ENCODE measurements around the gene ABHD6.
A peak's percentile ranks its signal among the peaks of the same experiment; 100 is the strongest.

The ABHD6 gene

GRCh38 chr3:58246148-58247047, 8.8 kb downstream of the ABHD6 start:
- H3K4me3 ChIP-seq (ENCODE audit: low read depth, low read length) = no peak overlapping the region
- CTCF ChIA-PET = no interaction called here
- no peaks in the 10 kb centered on the region for H3K9me3 ChIP-seq (ENCODE audit: control insufficient read depth, insufficient read depth, low read depth, low read length)
- POLR2A ChIA-PET = no interaction called here
- no peaks in the 10 kb centered on the region for H3K36me3 ChIP-seq (ENCODE audit: control insufficient read depth in 2 of 2, insufficient read depth in 1 of 2, low read length in 2 of 2)
- peaks cover under 1% of the 10 kb centered on the region for H3K4me1 ChIP-seq (ENCODE audit: control insufficient read depth, insufficient read depth, low read length)
- TF ChIP-seq ZFP69B (tag by site-specific recombination; IDR thresholded peaks at IDR 0.05) = no peak
- no peak for TF ChIP-seq ZNF843 (tag by site-specific recombination; IDR thresholded peaks at IDR 0.05)
- TF ChIP-seq KLF10 (tag by site-specific recombination; IDR thresholded peaks at IDR 0.05) = no peak
- TF ChIP-seq ZNF112 (tag by site-specific recombination; IDR thresholded peaks at IDR 0.05) = no peak
- TF ChIP-seq ZNF529 (tag by site-specific recombination; IDR thresholded peaks at IDR 0.05; ENCODE audit: insufficient replicate concordance) = no peak
- TF ChIP-seq KLF17 (tag by site-specific recombination; IDR thresholded peaks at IDR 0.05) = no peak
- no peak for TF ChIP-seq ZNF292 (tag by site-specific recombination; IDR thresholded peaks at IDR 0.05; ENCODE audit: borderline replicate concordance, low read depth)
- no peak for TF ChIP-seq ZNF521 (tag by site-specific recombination; IDR thresholded peaks at IDR 0.05)
- TF ChIP-seq ZBTB26 (tag by site-specific recombination; optimal IDR thresholded peaks at IDR 0.05) = no peak
- TF ChIP-seq ZNF24 (tag by site-specific recombination; IDR thresholded peaks at IDR 0.05) = no peak
- no peak for TF ChIP-seq ZNF184 (tag by site-specific recombination; IDR thresholded peaks at IDR 0.05)
- TF ChIP-seq, protein P1, sequence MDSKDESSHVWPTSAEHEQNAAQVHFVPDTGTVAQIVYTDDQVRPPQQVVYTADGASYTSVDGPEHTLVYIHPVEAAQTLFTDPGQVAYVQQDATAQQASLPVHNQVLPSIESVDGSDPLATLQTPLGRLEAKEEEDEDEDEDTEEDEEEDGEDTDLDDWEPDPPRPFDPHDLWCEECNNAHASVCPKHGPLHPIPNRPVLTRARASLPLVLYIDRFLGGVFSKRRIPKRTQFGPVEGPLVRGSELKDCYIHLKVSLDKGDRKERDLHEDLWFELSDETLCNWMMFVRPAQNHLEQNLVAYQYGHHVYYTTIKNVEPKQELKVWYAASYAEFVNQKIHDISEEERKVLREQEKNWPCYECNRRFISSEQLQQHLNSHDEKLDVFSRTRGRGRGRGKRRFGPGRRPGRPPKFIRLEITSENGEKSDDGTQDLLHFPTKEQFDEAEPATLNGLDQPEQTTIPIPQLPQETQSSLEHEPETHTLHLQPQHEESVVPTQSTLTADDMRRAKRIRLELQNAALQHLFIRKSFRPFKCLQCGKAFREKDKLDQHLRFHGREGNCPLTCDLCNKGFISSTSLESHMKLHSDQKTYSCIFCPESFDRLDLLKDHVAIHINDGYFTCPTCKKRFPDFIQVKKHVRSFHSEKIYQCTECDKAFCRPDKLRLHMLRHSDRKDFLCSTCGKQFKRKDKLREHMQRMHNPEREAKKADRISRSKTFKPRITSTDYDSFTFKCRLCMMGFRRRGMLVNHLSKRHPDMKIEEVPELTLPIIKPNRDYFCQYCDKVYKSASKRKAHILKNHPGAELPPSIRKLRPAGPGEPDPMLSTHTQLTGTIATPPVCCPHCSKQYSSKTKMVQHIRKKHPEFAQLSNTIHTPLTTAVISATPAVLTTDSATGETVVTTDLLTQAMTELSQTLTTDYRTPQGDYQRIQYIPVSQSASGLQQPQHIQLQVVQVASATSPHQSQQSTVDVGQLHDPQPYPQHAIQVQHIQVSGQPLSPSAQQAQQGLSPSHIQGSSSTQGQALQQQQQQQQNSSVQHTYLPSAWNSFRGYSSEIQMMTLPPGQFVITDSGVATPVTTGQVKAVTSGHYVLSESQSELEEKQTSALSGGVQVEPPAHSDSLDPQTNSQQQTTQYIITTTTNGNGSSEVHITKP (tag by site-specific recombination; IDR thresholded peaks at IDR 0.05) = 0 out of 2 replicates have a peak, but pooled peaks have one; percentile 28
- TF ChIP-seq ZIC2 (tag by site-specific recombination; IDR thresholded peaks at IDR 0.05) = peak; percentile 60; the same call in 1 of the 2 replicates
- TF ChIP-seq ZNF423 (tag by site-specific recombination; IDR thresholded peaks at IDR 0.05) = no peak
- TF ChIP-seq ZNF654 (tag by site-specific recombination; IDR thresholded peaks at IDR 0.05; ENCODE audit: low read depth) = no peak
- TF ChIP-seq, protein P2, sequence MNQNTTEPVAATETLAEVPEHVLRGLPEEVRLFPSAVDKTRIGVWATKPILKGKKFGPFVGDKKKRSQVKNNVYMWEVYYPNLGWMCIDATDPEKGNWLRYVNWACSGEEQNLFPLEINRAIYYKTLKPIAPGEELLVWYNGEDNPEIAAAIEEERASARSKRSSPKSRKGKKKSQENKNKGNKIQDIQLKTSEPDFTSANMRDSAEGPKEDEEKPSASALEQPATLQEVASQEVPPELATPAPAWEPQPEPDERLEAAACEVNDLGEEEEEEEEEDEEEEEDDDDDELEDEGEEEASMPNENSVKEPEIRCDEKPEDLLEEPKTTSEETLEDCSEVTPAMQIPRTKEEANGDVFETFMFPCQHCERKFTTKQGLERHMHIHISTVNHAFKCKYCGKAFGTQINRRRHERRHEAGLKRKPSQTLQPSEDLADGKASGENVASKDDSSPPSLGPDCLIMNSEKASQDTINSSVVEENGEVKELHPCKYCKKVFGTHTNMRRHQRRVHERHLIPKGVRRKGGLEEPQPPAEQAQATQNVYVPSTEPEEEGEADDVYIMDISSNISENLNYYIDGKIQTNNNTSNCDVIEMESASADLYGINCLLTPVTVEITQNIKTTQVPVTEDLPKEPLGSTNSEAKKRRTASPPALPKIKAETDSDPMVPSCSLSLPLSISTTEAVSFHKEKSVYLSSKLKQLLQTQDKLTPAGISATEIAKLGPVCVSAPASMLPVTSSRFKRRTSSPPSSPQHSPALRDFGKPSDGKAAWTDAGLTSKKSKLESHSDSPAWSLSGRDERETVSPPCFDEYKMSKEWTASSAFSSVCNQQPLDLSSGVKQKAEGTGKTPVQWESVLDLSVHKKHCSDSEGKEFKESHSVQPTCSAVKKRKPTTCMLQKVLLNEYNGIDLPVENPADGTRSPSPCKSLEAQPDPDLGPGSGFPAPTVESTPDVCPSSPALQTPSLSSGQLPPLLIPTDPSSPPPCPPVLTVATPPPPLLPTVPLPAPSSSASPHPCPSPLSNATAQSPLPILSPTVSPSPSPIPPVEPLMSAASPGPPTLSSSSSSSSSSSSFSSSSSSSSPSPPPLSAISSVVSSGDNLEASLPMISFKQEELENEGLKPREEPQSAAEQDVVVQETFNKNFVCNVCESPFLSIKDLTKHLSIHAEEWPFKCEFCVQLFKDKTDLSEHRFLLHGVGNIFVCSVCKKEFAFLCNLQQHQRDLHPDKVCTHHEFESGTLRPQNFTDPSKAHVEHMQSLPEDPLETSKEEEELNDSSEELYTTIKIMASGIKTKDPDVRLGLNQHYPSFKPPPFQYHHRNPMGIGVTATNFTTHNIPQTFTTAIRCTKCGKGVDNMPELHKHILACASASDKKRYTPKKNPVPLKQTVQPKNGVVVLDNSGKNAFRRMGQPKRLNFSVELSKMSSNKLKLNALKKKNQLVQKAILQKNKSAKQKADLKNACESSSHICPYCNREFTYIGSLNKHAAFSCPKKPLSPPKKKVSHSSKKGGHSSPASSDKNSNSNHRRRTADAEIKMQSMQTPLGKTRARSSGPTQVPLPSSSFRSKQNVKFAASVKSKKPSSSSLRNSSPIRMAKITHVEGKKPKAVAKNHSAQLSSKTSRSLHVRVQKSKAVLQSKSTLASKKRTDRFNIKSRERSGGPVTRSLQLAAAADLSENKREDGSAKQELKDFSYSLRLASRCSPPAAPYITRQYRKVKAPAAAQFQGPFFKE (tag by site-specific recombination; IDR thresholded peaks at IDR 0.05; ENCODE audit: borderline replicate concordance) = no peak
- TF ChIP-seq ZNF621 (tag by site-specific recombination; IDR thresholded peaks at IDR 0.05) = no peak
- peak; percentile 25; the same call in 1 of the 2 replicates for TF ChIP-seq GLIS1 (tag by site-specific recombination; IDR thresholded peaks at IDR 0.05)
- H3K27ac ChIP-seq (ENCODE audit: extremely low read depth, low read depth, low read length) = no peak overlapping the region

Data from HEK293 (cell line).